ENCODE data around the gene PLA2G2D.

The PLA2G2D gene

DNA sequence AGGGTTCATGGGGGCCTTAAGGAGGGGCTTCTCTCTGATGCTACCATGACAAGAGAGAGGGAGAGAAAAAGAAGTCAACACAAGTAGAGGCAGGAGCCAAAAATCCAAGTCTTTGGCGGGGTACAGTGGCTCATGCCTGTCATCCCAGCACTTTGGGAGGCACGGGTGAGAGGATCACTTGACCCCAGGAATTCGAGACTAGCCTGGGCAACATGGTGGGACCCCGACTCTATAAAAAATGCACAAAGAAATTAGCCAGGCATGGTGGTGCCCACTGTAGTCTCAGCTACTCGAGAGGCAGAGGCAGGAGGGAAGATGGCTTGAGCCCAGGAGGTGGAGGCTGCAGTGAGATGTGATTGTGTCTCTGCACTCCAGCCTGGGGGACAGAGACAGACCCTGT lies 40.6 kb downstream of the PLA2G2D start:
- H3K36me3 Mint-ChIP-seq = no peaks in the 10 kb centered on the region
- no peak overlapping the region for H3K4me3 Mint-ChIP-seq
- DNase-seq = no peak
- H3K27ac Mint-ChIP-seq = no peak overlapping the region
- peaks cover 12% of the 10 kb centered on the region for H3K4me1 Mint-ChIP-seq
- H3K9me3 Mint-ChIP-seq = no peaks in the 10 kb centered on the region
- peaks cover 62% of the 10 kb centered on the region for H3K27me3 Mint-ChIP-seq
- CTCF ChIA-PET = no interaction called here

DNA sequence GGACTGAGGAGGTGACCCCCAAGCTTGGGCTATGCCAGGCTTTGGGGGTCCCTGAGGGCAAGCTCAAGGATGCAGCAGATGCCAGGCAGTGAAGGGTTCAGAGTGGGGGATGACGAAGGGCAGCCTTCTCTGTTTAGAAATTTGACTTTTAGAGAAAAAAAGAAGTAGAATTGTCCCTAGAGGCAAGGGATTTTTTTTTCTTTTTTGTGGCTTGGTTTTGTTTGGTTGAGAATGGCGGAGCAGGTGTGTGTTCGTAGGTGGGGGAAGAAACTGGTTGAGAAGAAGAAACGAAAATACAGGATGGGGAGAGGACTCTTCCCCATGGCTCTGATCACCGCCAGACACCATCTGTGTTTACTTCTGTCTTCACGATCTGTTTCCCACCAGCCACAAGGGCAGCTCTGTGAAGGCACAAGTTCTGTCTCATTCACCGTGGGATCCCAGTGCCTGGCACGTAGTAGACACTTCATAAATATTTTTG lies 41.1 kb downstream of the PLA2G2D start:
- peaks cover 60% of the 10 kb centered on the region for H3K27me3 Mint-ChIP-seq
- H3K27ac Mint-ChIP-seq = no peak overlapping the region
- DNase-seq = no peak
- H3K4me1 Mint-ChIP-seq = peaks cover 12% of the 10 kb centered on the region
- no peaks in the 10 kb centered on the region for H3K36me3 Mint-ChIP-seq
- CTCF ChIA-PET = no interaction called here
- no peak overlapping the region for H3K4me3 Mint-ChIP-seq
- H3K9me3 Mint-ChIP-seq = no peaks in the 10 kb centered on the region

DNA sequence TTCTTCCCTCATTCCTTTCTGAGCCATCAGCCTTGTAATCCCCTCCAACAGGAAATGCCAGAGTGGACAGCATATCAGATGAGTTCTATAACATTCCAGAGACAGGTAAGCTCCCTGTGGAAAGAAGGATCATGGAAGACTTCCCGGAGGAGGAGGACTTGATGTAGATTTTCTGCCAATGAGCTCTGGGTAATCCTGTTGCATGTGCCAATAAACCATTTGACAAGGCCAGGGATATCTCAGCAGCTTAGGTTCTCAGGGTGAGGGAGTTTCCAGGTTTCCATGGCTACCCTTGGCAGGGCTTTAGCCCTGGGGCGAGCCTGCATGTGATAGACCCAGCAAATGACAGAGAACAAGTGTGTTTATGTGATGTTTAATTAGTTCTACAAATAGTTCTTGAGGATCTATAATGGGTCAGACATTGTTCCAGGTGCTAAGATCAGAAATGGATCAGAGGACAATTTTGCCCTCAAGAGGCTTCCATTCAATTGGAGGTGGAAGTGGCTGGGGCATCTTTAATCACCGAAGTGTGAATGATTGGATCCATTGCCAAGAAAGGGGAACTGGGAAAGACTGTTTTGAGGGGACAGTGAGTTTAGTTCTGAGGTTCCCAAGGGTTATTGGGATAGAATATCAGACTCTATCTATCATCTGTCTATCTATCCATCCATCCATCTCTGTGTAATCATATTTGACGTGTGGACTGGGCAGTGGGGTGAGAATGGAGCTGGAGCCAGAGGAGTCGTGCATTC lies 42.5 kb downstream of the PLA2G2D start:
- CTCF ChIA-PET = no interaction called here

DNA sequence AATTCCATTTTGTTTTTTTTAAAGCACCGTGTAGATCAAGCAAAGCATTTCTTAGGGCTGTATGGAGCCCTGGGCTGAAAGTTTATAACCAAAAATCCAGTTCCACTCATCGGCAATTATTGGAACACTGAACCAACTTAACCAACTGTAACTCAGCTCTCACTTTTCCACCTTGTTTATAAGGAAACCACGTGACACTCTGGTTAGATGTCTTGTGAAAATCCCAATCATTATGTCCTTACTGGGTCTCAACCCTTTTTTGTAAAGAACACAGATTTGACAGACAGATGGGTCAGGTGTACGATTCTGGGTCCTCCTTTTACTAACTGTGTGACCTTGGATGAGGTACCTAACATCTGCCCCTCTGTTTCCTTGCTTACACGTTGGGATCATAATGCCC lies 43.1 kb downstream of the PLA2G2D start:
- CTCF ChIA-PET = no interaction called here
- H3K4me1 Mint-ChIP-seq = peaks cover 9% of the 10 kb centered on the region
- no peak for DNase-seq
- H3K36me3 Mint-ChIP-seq = no peaks in the 10 kb centered on the region
- peaks cover 49% of the 10 kb centered on the region for H3K27me3 Mint-ChIP-seq
- no peak overlapping the region for H3K4me3 Mint-ChIP-seq
- H3K27ac Mint-ChIP-seq = no peak overlapping the region
- H3K9me3 Mint-ChIP-seq = no peaks in the 10 kb centered on the region

More for the DNA sequence above, 42.5 kb downstream of the PLA2G2D start:
- H3K9me3 Mint-ChIP-seq = no peaks in the 10 kb centered on the region
- no peak overlapping the region for H3K27ac Mint-ChIP-seq
- no peak for DNase-seq
- H3K4me1 Mint-ChIP-seq = peaks cover 12% of the 10 kb centered on the region
- peaks cover 51% of the 10 kb centered on the region for H3K27me3 Mint-ChIP-seq
- H3K36me3 Mint-ChIP-seq = no peaks in the 10 kb centered on the region
- H3K4me3 Mint-ChIP-seq = no peak overlapping the region

DNA sequence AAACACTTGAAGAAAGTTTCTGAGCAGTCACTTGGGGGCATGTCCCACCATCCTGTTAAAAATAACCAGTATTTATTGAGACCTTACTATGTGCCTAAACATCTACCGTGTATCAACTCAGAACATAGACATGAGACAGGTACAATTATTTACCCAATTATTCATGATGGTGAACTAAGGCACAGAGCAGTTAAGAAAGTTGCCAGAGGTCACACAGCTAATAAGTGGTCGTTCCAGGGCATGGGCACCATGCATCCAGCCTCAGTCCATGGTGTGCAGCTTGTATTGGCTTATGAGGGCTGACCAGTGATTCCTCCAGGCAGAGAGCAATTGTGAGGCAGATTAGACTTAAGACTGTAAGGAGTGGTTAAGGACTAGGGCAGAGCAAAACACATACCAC lies 44.0 kb downstream of the PLA2G2D start:
- peaks cover 42% of the 10 kb centered on the region for H3K27me3 Mint-ChIP-seq
- H3K4me3 Mint-ChIP-seq = no peak overlapping the region
- no peaks in the 10 kb centered on the region for H3K36me3 Mint-ChIP-seq
- peaks cover 2% of the 10 kb centered on the region for H3K4me1 Mint-ChIP-seq
- CTCF ChIA-PET = interaction anchor here (1.0 kb wide), 1 partner anchor 100 kb away, joined by 3 read pairs; no protein-coding TSS in a partner anchor
- H3K27ac Mint-ChIP-seq = no peak overlapping the region
- no peaks in the 10 kb centered on the region for H3K9me3 Mint-ChIP-seq
- no peak for DNase-seq

DNA sequence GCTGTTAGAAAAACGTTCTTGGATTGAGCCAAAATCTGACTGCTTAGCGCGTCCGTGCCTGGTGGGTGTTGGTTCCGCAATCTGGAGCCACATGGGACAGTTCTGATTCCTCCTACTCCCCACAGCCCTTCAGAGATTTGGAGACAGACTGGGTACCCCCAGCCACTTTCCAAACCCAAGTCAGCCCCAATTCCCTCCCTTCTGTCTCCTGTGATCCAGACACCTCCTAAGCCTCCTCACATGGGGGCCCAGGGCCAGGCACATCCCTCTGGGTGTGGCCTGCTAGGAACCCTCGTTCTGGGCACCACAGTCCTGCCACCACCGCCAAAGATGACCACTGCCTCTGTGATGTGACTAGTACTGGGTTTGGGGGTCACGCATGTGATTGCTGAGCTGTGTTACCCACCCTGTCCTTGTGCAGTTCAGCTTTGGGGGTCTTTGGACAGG lies 44.6 kb downstream of the PLA2G2D start:
- Mint-ChIP-seq H3K4me1 (peaks cover 1% of the 10 kb centered on the region), H3K9me3 (no peaks in the 10 kb centered on the region), H3K27me3 (peaks cover 36% of the 10 kb centered on the region), H3K4me3 (no peak overlapping the region), H3K27ac (no peak overlapping the region), H3K36me3 (no peaks in the 10 kb centered on the region)
- DNase-seq = no peak
- CTCF ChIA-PET = interaction anchor here (1.0 kb wide), 1 partner anchor 100 kb away, joined by 3 read pairs; no protein-coding TSS in a partner anchor

DNA sequence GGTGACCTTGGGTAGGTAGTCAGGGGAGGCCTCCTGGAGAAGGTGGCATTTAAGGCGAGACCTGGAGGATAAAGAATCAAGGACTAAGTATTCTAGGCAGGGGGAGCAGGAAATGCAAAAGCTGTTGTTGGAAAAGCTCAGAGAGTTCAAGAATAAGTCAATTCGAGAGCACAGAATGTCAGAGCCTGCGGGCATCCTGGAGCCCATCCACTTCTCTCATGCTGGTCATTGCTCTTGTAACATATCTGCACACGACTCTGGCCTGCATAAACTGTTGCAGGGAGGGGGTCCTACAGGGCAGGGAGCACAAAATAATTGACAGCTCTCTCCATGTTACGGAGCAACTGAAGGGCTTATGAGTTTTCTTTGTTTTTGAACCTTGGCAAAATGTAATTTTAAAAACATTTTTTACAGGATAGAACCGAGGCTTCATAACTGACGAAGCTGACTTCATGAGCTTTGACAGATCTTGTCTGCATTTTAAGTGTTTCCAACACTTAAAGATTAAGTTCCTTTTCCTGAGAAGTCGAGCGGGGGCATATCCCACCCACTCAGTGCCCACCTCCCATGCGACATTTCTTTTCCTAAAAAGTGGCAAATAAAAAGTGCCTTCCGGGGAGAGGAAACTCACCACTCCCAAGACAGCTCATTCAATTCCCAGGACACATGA lies 45.1 kb downstream of the PLA2G2D start:
- no peak overlapping the region for H3K27ac Mint-ChIP-seq
- no peak for DNase-seq
- CTCF ChIA-PET = no interaction called here
- no peaks in the 10 kb centered on the region for H3K9me3 Mint-ChIP-seq
- no peaks in the 10 kb centered on the region for H3K36me3 Mint-ChIP-seq
- no peaks in the 10 kb centered on the region for H3K4me1 Mint-ChIP-seq
- no peak overlapping the region for H3K4me3 Mint-ChIP-seq
- peaks cover 32% of the 10 kb centered on the region for H3K27me3 Mint-ChIP-seq

DNA sequence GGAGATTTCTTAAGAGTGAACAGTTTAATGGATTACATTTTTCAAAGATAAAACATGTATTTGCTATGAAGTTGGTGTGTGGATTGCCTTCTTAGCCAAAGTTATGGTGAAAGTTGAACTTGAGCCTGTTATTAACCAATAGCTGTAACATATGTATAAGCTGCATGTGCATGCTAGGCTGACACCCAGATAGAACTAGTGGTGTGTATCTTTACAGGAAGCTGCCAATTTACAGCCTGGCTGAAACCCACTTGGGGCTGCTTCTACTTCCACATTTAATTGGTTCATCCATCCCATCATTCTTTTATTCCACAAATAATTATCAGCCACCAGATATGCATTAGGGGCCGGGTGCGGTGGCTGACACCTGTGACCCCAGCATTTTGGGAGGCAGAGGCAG lies 46.1 kb downstream of the PLA2G2D start:
- H3K36me3 Mint-ChIP-seq = no peaks in the 10 kb centered on the region
- no peak for DNase-seq
- H3K4me3 Mint-ChIP-seq = no peak overlapping the region
- peaks cover 24% of the 10 kb centered on the region for H3K27me3 Mint-ChIP-seq
- H3K27ac Mint-ChIP-seq = no peak overlapping the region
- H3K4me1 Mint-ChIP-seq = no peaks in the 10 kb centered on the region
- H3K9me3 Mint-ChIP-seq = no peaks in the 10 kb centered on the region
- CTCF ChIA-PET = no interaction called here

DNA sequence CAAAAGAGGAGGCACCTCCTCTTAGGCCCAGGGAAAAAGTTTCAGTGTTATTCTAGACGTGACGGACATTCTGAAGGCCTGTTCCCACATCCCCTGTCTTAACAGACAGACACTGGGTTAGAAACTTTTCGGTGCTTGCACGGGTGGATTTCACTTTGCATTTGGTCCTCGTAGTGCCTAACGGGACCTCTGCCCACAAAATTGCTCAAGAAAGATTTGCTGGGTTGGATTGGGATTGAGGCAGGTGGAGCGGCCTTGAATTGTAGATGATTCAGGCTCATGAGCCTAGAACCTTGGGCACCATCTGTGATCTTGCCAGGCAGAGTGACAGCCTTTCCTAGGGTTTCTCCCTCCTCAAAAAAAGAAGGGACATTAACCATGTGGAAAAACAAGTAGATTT lies 46.6 kb downstream of the PLA2G2D start:
- H3K4me3 Mint-ChIP-seq = no peak overlapping the region
- H3K27me3 Mint-ChIP-seq = peaks cover 19% of the 10 kb centered on the region
- no peaks in the 10 kb centered on the region for H3K36me3 Mint-ChIP-seq
- H3K4me1 Mint-ChIP-seq = no peaks in the 10 kb centered on the region
- H3K9me3 Mint-ChIP-seq = no peaks in the 10 kb centered on the region
- CTCF ChIA-PET = no interaction called here
- H3K27ac Mint-ChIP-seq = no peak overlapping the region
- no peak for DNase-seq

DNA sequence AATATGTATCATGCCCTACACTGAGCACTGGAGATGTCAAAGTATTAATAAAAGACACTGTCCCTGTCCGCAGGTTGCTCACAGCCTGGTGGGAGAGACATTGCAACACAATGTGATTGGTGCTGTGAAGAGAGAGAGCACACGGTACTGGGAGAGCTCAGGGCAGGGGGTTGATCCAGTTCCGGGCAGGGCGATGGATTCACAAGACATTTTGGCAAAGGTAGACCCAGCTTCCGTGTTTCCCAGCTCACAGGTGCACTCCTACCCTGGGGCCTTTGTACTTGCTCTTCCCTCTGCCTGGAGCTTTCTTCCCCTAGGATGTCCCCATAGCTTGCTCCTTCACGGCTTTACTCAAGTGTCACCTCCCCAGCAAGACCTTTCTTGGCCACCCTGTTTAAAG lies 47.9 kb downstream of the PLA2G2D start:
- no peaks in the 10 kb centered on the region for H3K36me3 Mint-ChIP-seq
- H3K4me1 Mint-ChIP-seq = no peaks in the 10 kb centered on the region
- peaks cover 5% of the 10 kb centered on the region for H3K27me3 Mint-ChIP-seq
- H3K4me3 Mint-ChIP-seq = no peak overlapping the region
- no peak overlapping the region for H3K27ac Mint-ChIP-seq
- H3K9me3 Mint-ChIP-seq = no peaks in the 10 kb centered on the region
- DNase-seq = no peak
- CTCF ChIA-PET = no interaction called here

DNA sequence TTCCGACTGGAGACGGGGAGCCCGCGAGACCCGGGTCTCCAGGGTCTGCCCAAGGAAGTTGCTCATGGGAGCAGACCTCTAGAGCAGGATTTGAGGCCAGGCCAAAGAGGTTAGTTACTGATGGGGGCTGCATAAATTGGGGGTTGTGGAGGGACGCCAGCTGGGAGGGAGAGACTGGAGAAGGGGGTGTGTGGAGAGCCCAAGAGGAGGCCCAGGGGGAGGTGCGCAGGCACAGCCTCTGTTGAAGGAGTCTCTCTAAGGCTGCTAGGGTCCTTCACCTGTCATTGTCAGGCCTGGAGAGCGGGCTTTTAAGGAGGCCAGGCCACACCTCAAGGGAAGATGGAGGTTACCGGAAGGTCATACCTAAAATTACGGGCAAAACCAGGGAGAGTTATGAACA lies 49.0 kb downstream of the PLA2G2D start:
- Mint-ChIP-seq H3K27me3 (peaks cover 4% of the 10 kb centered on the region), H3K27ac (no peak overlapping the region), H3K9me3 (no peaks in the 10 kb centered on the region), H3K4me1 (no peaks in the 10 kb centered on the region), H3K36me3 (no peaks in the 10 kb centered on the region), H3K4me3 (no peak overlapping the region)
- CTCF ChIA-PET = no interaction called here
- DNase-seq = no peak

DNA sequence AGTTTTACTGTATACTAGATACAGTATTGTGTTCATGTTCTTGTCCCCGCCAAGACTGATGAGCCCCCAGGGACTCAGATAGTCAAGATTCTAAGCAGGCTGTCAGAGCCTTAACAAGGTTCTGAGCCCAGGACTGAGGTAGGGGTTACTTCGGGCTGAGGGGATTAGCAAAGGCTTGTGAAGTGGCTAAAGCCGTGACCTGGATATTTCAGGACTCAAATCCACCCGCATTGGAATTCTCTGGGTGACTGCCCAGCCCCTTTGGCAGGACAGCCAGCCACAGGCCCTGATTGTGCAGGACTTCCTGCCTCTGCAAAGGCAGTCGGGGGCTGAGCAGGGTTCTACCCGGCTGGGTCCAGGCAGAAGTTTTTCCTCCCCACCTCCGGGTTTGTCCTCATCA lies 49.5 kb downstream of the PLA2G2D start, which contains the start of gene PLA2G5:
PLA2G5 (plus strand) TSS at position 321 of the 400 bp plus-strand sequence. CDS start 14,637 bp downstream, outside the sequence.
- no peaks in the 10 kb centered on the region for H3K4me1 Mint-ChIP-seq
- no peaks in the 10 kb centered on the region for H3K9me3 Mint-ChIP-seq
- H3K27ac Mint-ChIP-seq = no peak within 1 kb of the TSS
- CTCF ChIA-PET = no interaction called here
- no peaks in the 10 kb centered on the region for H3K36me3 Mint-ChIP-seq
- no peak within 1 kb of the TSS for H3K4me3 Mint-ChIP-seq
- peaks cover 4% of the 10 kb centered on the region for H3K27me3 Mint-ChIP-seq
- DNase-seq = no peak

DNA sequence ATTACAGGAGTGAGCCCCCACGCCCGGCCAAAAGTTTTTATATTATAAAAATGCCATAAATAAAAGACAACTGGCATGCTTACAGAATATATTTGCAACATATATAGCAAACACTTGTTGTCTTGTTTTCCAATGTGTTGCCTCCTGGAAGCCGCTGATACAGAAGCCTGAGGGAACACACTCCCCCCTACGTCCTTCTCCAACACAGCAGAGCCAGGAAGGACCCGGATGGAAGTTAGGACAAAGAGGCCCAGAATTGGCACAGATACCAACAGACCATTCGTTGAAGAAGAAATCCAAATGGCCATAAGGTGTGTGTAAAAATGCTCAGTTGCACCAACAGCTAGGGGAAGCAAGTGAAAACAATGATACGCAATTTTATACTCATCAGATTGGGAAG lies 50.6 kb downstream of the PLA2G2D start:
- no peak for DNase-seq
- H3K36me3 Mint-ChIP-seq = no peaks in the 10 kb centered on the region
- CTCF ChIA-PET = no interaction called here
- H3K4me1 Mint-ChIP-seq = no peaks in the 10 kb centered on the region
- H3K27ac Mint-ChIP-seq = no peak overlapping the region
- peaks cover 4% of the 10 kb centered on the region for H3K27me3 Mint-ChIP-seq
- no peaks in the 10 kb centered on the region for H3K9me3 Mint-ChIP-seq
- no peak overlapping the region for H3K4me3 Mint-ChIP-seq

DNA sequence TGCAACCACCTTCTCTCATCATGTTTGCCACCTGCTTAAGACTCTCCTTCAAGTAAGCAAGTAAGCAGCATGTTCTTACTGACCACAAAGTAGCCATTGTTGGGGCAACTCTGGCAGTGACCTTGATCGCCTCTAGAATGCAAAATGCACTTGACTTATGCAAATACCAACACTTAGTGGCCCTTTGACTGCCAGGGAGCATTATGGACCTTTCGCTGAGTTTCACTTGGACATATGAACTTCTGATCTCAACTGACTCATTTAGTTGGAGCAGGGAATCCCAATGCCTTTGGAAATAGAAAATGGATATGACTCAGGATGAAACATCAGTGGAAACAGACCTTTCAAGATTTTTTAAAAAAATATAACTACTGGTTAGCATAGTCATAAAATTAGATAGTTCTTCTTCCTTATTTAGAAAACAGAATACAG lies 55.5 kb downstream of the PLA2G2D start:
- Mint-ChIP-seq H3K36me3 (no peaks in the 10 kb centered on the region), H3K27me3 (peaks cover 3% of the 10 kb centered on the region), H3K4me3 (no peak overlapping the region), H3K4me1 (peaks cover 12% of the 10 kb centered on the region), H3K27ac (no peak overlapping the region), H3K9me3 (no peaks in the 10 kb centered on the region)
- CTCF ChIA-PET = no interaction called here
- no peak for DNase-seq
